NCI-H510A treated with DMSO at 0.1 percent for 48 hours (cell line): ENCODE data around the gene IP6K2.

Source experiments
- DNase-seq: peaks from one replicate; lab custom pipeline; 2025; lab: John Stamatoyannopoulos, UW

Gene IP6K2

GRCh38 chr3:48688737-48689075 lies 28.3 kb downstream of the IP6K2 start:
- no peak for DNase-seq

- no peak for DNase-seq
Measured at GRCh38 chr3:48688032-48688736, 28.8 kb downstream of the IP6K2 start.

DNA sequence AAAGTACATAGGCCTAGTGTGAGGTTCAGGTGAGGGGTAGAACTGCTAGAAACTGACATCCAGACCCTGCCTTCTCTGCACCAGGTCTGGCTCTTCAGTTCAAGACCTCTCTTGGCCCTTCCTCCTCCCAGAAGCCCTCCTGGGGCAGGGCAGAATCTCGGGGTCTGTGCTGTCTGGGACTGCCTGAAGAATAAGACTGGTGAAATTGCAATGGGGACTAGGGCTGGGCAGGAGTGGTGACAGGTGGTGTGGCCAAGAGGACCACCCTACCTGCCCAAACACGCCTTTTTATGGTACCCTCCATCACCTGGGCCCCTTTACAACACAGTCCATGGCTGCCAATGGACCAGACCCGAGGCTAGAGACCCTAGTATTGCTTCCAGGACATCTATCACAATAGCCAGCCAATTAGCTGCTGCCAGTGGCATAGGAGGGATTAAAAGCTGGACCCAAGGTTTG lies 29.8 kb downstream of the IP6K2 start:
- DNase-seq: no peak

- no peak for DNase-seq
Measured at GRCh38 chr3:48686538-48687219, 30.3 kb downstream of the IP6K2 start.

DNA sequence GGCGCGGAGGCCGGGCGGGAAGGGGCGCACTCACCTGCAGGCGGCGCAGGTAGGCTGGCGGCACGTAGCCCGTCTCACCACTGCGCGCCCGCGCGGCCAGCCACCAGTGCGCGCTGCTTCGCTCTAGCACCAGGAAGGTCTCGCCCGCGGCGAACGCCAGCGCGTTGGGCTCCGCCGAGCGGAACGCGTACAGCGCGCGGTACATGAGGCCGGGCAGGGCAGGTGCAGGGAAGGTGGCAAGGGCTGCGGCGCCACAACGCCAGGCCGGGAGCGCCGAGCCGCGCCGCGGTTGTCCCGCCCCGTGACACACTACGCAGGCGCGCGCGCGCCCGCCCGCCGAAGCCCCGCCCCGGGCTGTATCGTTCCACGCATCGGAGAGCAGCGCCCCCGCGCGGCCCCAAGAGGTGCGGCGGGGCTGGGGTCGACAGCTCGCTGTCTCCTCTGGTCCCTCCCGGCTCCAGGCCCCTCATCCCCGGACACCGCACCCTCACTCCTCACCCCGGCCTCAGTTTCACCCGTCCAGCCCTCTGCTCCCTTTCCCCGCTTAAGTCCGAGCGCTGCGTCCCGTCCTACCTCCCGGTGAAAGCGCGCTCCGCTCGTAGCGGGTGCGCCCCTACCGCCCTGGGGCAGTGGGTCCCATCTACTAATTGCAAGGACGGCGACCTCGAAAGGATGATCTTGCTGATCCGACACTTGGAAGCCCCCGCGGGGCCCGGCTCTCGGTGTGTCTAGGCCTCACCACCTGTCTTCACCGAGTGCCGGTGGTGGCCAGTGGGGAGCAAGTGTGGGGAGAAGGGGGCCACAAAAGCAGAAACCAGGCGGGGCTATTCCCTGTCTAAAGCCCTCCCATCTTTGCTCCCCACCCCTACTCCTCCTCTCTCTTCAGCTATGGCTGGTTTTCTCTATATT lies 31.2 kb downstream of the IP6K2 start, which contains the start of gene NCKIPSD:
Gene NCKIPSD (minus strand): TSS at position 313 of the 909 bp plus-strand sequence. CDS start 108 bp downstream, at position 205.
- peak; percentile 56 for DNase-seq

DNA sequence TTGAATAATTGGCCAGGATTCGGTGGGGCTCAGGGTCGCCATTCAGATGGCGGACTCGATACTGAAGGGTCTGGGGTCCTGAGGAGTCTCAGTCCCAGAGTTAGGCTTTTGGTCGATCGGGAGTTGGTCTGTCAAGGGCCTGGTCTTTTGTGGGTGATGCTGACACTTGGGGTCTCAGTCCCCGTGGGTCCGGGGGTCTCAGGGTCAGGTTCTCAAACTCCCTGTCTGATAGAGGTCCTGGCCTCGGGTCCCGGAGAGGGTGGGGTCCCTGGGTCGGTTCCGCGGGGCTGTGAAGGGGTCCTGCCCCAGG lies 31.8 kb downstream of the IP6K2 start:
- no peak for DNase-seq

- DNase-seq: no peak
Measured at GRCh38 chr3:48684480-48685143, 32.4 kb downstream of the IP6K2 start.

DNA sequence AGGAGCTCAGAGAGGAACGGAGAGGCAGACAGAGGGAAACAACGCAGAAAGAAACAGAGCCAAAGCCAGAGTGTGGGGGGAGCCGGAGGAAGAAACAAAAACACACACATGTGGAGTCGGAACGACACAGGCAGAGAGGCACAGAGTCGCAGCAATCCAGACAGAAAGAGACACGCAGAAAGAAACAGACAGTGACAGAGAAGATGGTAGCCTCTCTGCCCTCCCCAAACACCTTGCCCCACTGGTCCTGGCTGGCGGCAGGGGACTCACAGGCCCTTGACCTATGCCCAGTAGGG lies 33.0 kb downstream of the IP6K2 start:
- no peak for DNase-seq

GRCh38 chr3:48682786-48683185 lies 34.2 kb downstream of the IP6K2 start:
- DNase-seq: no peak

GRCh38 chr3:48681974-48682610 lies 34.9 kb downstream of the IP6K2 start:
- no peak for DNase-seq

GRCh38 chr3:48681541-48681880 lies 35.5 kb downstream of the IP6K2 start:
- no peak for DNase-seq

DNA sequence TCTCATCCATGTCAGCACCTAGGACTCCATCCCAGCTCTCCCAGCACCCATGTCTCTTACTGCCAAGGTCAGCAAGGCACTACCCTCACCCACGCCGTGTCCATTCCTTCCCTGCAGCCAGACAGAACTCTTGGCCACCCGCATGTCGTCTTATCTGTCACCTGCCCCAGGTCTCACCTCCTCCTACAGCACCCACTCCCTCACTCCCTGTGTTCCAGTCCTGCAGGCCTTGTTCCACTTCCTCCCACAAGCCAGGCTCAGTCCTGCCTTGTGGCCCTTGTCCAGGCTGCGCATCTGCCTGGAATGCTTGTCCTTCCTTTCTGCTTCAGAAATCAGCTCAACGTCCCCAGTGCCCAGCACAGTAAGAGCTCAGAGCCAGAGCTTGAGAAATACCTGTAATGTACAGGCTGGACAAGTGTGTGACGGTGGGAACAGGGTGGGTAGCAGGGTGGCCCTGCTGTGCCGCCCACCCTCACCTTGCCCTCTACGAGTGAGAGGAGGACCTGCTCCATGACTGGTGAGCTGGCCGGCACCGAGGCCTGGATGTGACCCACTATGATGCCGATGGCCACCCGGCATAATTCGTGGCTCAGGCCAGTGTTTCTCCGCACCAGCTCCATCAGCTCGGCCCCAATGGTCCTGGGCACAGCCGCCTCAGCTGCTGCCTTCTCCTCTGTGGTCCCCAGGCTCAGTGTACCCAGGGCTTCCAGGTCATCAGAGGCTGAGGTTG lies 36.0 kb downstream of the IP6K2 start:
- no peak for DNase-seq

DNA sequence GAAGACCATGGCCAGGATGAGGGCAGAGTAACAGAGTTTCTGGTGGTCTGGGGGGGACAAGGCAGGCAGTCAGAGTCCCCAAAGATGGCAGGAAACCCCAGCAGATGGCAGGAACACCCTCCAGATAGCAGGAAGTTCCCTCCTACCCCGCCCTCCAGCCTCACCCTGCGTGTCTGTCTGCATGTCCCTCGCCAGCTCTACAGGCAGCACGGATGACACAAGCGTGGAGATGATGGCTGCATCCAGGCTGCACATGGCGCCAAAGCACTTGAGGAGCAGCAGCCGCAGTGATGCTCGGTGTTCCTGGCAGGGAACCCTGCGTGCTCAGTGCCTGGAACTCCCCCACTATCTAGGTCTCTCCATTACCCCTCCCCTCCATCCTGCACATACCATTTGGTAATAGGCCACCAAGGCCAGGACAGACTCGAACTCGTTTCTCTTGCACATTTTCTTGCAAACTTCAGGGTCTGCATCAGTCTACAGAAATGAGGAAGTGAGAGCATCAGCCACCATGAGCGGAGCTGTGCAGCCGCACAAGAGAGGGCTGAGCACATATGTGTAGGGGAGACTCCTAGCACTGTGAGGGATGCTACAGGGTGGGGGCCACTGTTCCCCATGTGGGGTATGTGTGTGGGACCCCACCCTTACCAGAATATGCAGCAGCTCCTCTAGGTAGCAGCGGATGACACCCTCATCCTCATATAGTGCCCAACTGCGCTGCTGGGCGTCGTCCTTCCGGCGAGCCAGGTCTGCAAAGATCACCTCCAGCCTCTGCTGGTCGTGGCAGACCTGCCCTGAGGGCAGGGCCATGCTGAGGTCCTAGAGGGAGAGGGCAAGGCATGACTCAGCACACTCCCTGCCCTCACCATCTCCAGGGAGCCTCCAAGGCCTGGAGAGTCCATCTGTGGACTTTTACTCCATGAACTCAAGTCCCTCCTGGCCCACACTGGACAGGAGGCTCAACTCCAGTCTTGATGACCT lies 37.3 kb downstream of the IP6K2 start:
- DNase-seq: no peak

DNA sequence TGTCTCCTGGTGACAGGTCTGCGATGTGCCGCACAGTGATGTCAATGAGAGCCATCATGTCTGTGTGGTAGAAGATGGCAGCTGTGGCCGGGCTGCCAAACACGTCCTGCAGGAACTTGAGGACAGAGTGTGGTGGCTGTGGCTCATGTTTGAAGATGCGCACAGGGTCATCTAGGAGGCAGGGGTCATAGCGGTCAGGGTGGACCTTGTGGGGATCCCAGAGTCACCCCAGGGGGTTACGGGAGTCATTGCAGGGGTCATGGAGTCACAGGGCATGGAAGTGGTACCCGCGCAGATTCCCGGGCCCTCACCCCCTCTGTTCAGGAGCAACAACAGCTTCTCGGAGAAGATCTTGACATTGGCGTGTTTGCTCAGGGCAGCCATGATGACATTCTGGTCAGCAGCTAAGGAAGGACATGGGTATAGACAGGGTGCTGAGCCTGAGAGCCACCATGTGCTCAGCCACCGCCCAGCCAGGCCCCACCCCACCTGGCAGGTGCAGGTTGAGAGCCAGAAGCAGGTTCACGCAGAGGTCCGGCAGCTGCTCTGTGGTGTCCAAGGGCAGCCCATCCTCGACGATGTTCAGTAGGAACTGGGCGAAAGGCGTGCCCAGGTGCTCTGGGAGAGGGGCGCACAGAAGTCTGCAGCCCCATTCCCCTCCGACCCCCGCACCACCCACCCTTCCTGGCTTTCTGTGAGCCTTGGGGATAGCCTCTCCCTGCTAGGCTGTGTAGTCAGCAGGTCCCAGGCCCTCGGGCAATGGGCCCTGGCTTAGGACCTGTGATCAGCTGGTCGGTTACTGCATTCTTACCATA lies 38.2 kb downstream of the IP6K2 start:
- DNase-seq: no peak

GRCh38 chr3:48678056-48678455 lies 39.0 kb downstream of the IP6K2 start:
- DNase-seq: no peak

DNA sequence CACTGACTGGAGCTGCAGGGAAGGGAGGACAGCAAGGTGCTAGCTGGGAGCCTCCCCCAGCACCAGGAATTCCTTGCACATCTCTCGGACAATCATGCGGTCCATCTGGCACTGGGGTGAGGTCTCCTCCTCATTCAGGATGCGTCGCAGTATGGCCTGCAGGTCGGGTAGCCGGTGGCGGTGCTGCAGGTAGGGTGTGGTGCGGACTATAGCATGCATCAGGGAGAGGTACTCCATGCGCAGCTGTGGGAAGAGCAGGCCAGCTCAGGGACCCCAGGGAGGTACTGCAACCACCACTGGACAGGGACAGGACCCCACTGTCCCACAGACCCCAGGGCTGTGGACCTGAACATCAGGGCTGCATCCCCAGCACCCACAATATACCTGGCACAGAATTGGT lies 42.5 kb downstream of the IP6K2 start:
- no peak for DNase-seq

GRCh38 chr3:48672522-48672921 lies 44.5 kb downstream of the IP6K2 start:
- DNase-seq: no peak

DNA sequence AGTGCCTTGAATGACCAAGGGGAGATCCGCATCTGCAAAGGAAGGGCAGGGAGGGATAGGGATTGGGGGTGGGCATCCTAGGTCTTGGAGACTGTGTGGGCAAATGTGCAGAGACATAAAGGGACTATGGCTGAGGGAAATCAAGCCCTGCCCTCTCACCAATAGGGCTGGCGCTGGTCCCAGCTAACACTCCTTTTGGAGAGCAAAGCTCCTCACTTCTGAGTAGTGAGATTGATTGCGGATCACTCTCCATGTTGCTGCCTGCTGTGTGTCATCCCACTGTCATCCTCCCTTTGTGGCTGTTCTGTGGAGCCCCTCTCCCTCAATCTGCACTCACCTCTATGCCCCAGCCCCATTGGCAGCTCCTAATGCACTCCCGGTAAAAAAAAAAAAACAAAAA lies 52.1 kb downstream of the IP6K2 start:
- no peak for DNase-seq

- DNase-seq: no peak
Measured at GRCh38 chr3:48664313-48664644, 52.7 kb downstream of the IP6K2 start.
